Pancreas (tissue), 10 donors: ENCODE results near the gene NECAB3. TPM values are rescaled to one million over a fixed set of nuclear protein-coding genes. Genes with fewer than 3 reads are reported as not detected.
"Not testable (repeated sequence)": the region's sequence is repeated elsewhere in the genome, so short reads cannot be mapped to it uniquely, and the experiment has no call there.

Experiments
- ATAC-seq, 4 donors: fragments of 200-7000 bp; cut with Tn5 transposase; one replicate each; pipeline versions ENCODE4 v1.8.0 to v1.9.1; 2020; ENCODE audit warnings: mild to moderate bottlenecking in 4 of 4, moderate library complexity in 4 of 4
- DNase-seq, 6 donors: peaks; one replicate each; pipeline ENCODE4 v3.0.0-alpha.2; 2020
- FAIRE-seq: peaks from 2 replicates; lab custom pipeline; 2012; peaks lifted over from hg19 to GRCh38; lab: Jason Lieb, UNC
- H3K27ac ChIP-seq, 4 donors: fragments of 200-600 bp; sonication (generic); 1 replicate in 3 of 4; 2 replicates in 1 of 4; pipeline versions ENCODE4 v1.5.0 to v1.8.0; 2020
- H3K27me3 ChIP-seq, 4 donors: fragments of 200-600 bp; one replicate each; pipeline ENCODE4 v1.8.0; 2021
- H3K36me3 ChIP-seq, 3 donors: fragments of 200-600 bp; sonication (generic) in 1 of 3; one replicate each; pipeline versions ENCODE4 v1.5.0 to v1.8.0; 2020 to 2021
- H3K4me1 ChIP-seq, 3 donors: fragments of 200-600 bp; one replicate each; pipeline ENCODE4 v1.8.0; 2021
- H3K4me3 ChIP-seq, 4 donors: fragments of 200-600 bp; sonication (generic) in 2 of 4; one replicate each; pipeline versions ENCODE4 v1.5.0 to v1.8.0; 2020 to 2021
- H3K9me3 ChIP-seq, 4 donors: fragments of 200-600 bp; one replicate each; pipeline ENCODE4 v1.8.0; 2021
- CTCF ChIP-seq, 4 donors: fragments of 200-600 bp; sonication (generic) in 3 of 4; IDR thresholded peaks; one replicate each; pipeline versions ENCODE4 v1.5.0 to v1.8.0; 2021; ENCODE audit warnings: antibody characterized with exemption in 4 of 4
- WGBS, 2 donors: extraction: QIAGEN DNeasy Blood & Tissue Kit; methylation state at CpG; one replicate each; pipeline ENCODE4 v1.1.7; 2013; 5-methylcytosine and 5-hydroxymethylcytosine counted together
- intact Hi-C, 3 donors: fragments of 100-400 bp; cut with DNase I; formaldehyde crosslinking; loops; one replicate each; pipeline versions ENCODE4 v1.11.1 to v1.14.2; 2022
- polyA plus RNA-seq, 2 donors: library from polyadenylated mRNA; stranded (reverse); fragments of 200-250 nt; gene quantifications; one replicate each; pipeline ENCODE4 v1.2.3, GENCODE V29; 2013
- total RNA-seq, 6 donors: library from RNA; stranded (reverse); fragmentation: NEBNext Ultra II Directional in 4 of 6; extraction: Animal tissue kit (Norgen Biotek cat#: 25700) in 4 of 6; gene quantifications; one replicate each; pipeline versions ENCODE4 v1.2.1 to v1.2.4, GENCODE V29; 2021 to 2023
- donor health status: healthy with polysubstance abuse.
- donor health status: DM: no; HTN: no; CAD: no; lungs with moderate emphysema.
- donor health status: DM: no; HTN: no; CAD: no.
- donor health status: control.
- donor health status: control.
- donor health status: Bipolar disorder and iron deficiency.
- donor health status: DM: yes; HTN: yes; CAD: no.
- donor health status: DM: no; HTN: no; CAD: no.
- donor health status: DM: no; HTN: no; CAD: no.
- donor health status: DM: yes; HTN: yes; CAD: no.

Gene NECAB3
- total and polyA plus RNA-seq, 8 donors, result 15.8 to 40.0 (median 19.5) TPM

- ATAC-seq, result no peak
- 91 to 93% methylated on average over 1 of the region's 1 CpG for WGBS, 2 donors
- Histone ChIP-seq H3K9me3 (no peaks in the 10 kb centered on the region), H3K4me1 (no peaks in the 10 kb centered on the region), H3K36me3 (peaks cover 0 to 29% (median 7%) of the 10 kb centered on the region in 3 donors), H3K4me3 (no peak overlapping the region), H3K27ac (no peak overlapping the region), H3K27me3 (no peaks in the 10 kb centered on the region)
- DNase-seq, result no peak
- no peak for FAIRE-seq
- intact Hi-C loops, result no loop called here
- no peak for TF ChIP-seq CTCF (IDR thresholded peaks at IDR 0.05)
Measured at GRCh38 chr20:33636776-33637175, 37.5 kb downstream of the NECAB3 start.

GRCh38 chr20:33635341-33635740, 38.9 kb downstream of the NECAB3 start:
- intact Hi-C loops, result no loop called here
- peaks cover 0 to 21% (median 3%) of the 10 kb centered on the region in 3 donors for H3K36me3 ChIP-seq
- no peaks in the 10 kb centered on the region for H3K9me3 ChIP-seq
- H3K4me1 ChIP-seq, result no peaks in the 10 kb centered on the region
- H3K4me3 ChIP-seq, result no peak overlapping the region
- H3K27ac ChIP-seq, result no peak overlapping the region
- FAIRE-seq (no peak), ATAC-seq (no peak), DNase-seq (no peak)
- no peaks in the 10 kb centered on the region for H3K27me3 ChIP-seq
- 96 to 98% methylated on average over 3 of the region's 3 CpGs for WGBS, 2 donors
- no peak for TF ChIP-seq CTCF (IDR thresholded peaks at IDR 0.05)

- DNase-seq, FAIRE-seq, H3K9me3 ChIP-seq, intact Hi-C loops, H3K27me3 ChIP-seq, H3K4me1 ChIP-seq, H3K27ac ChIP-seq, H3K4me3 ChIP-seq, ATAC-seq: not testable (repeated sequence)
- WGBS, 2 donors, result 73 to 75% methylated on average over 4 of the region's 4 CpGs
- H3K36me3 ChIP-seq, result peaks cover 0 to 21% (median 0%) of the 10 kb centered on the region in 3 donors
Measured at GRCh38 chr20:33631910-33632309, 42.3 kb downstream of the NECAB3 start.

- H3K9me3 ChIP-seq, result no peaks in the 10 kb centered on the region
- intact Hi-C loops, result no loop called here
- H3K27ac ChIP-seq, result no peak overlapping the region
- no peaks in the 10 kb centered on the region for H3K27me3 ChIP-seq
- no peak for TF ChIP-seq CTCF (IDR thresholded peaks at IDR 0.05)
- ATAC-seq, result no peak
- DNase-seq, result no peak
- peaks cover 0 to 14% (median 0%) of the 10 kb centered on the region in 3 donors for H3K36me3 ChIP-seq
- no peak overlapping the region for H3K4me3 ChIP-seq
- FAIRE-seq, result no peak
- H3K4me1 ChIP-seq, result no peaks in the 10 kb centered on the region
- 81 to 89% methylated on average over 4 of the region's 4 CpGs for WGBS, 2 donors
Measured at GRCh38 chr20:33630507-33630906, 43.7 kb downstream of the NECAB3 start.

GRCh38 chr20:33629979-33630378, 44.2 kb downstream of the NECAB3 start:
- Histone ChIP-seq H3K9me3 (no peaks in the 10 kb centered on the region), H3K36me3 (peaks cover 0 to 18% (median 0%) of the 10 kb centered on the region in 3 donors), H3K27me3 (no peaks in the 10 kb centered on the region), H3K4me1 (no peaks in the 10 kb centered on the region), H3K27ac (no peak overlapping the region), H3K4me3 (no peak overlapping the region)
- TF ChIP-seq CTCF (IDR thresholded peaks at IDR 0.05), result no peak
- no peak for FAIRE-seq
- no peak for ATAC-seq
- 88 to 93% methylated on average over 5 of the region's 5 CpGs for WGBS, 2 donors
- intact Hi-C loops, result no loop called here
- no peak for DNase-seq
